Parathyroid adenoma (tissue), 2 donors: ENCODE measurements around the gene DDX54.

Source experiments
- H2AFZ ChIP-seq: fragments of 300-600 bp; sonication (generic); one replicate; pipeline ENCODE4 v1.7.0; 2017; ENCODE audit warnings: antibody characterized with exemption, mild to moderate bottlenecking
- H3K27ac ChIP-seq: fragments of 300-600 bp; sonication (generic); one replicate; pipeline ENCODE4 v1.7.0; 2017
- H3K27me3 ChIP-seq: fragments of 300-600 bp; sonication (generic); one replicate; pipeline ENCODE4 v1.7.0; 2017; ENCODE audit warnings: low read length; ENCODE audit not compliant: control insufficient read depth, insufficient read depth
- H3K36me3 ChIP-seq: fragments of 300-600 bp; sonication (generic); one replicate; pipeline ENCODE4 v1.7.0; 2017; ENCODE audit warnings: low read length; ENCODE audit not compliant: control insufficient read depth, insufficient read depth
- H3K4me1 ChIP-seq: fragments of 300-600 bp; sonication (generic); one replicate; pipeline ENCODE4 v1.7.0; 2017; ENCODE audit warnings: control low read depth
- H3K4me2 ChIP-seq: fragments of 300-600 bp; sonication (generic); one replicate; pipeline ENCODE4 v1.7.0; 2017; ENCODE audit warnings: low read length
- H3K4me3 ChIP-seq: fragments of 300-600 bp; sonication (generic); one replicate; pipeline ENCODE4 v1.7.0; 2017; ENCODE audit warnings: low read depth, low read length
- H3K79me2 ChIP-seq: fragments of 300-600 bp; sonication (generic); one replicate; pipeline ENCODE4 v1.7.0; 2017; ENCODE audit warnings: control low read depth
- H3K9ac ChIP-seq: fragments of 300-600 bp; sonication (generic); one replicate; pipeline ENCODE4 v1.7.0; 2017; ENCODE audit warnings: mild to moderate bottlenecking
- H3K9me3 ChIP-seq: fragments of 300-600 bp; sonication (generic); one replicate; pipeline ENCODE4 v1.7.0; 2017; ENCODE audit warnings: low read length; ENCODE audit not compliant: control insufficient read depth
- TF ChIP-seq, protein P1 (sequence below): fragments of 300-600 bp; sonication (generic); IDR thresholded peaks from one replicate; pipeline ENCODE4 v1.7.0; 2017; ENCODE audit warnings: antibody characterized with exemption, mild to moderate bottlenecking
- donor health status: primary hyperparathyroidism.

Gene DDX54

GRCh38 chr12:113145720-113146551 lies 39.3 kb downstream of the DDX54 start:
- no peaks in the 10 kb centered on the region for H3K79me2 ChIP-seq
- no peaks in the 10 kb centered on the region for H3K27me3 ChIP-seq
- peaks cover 31% of the 10 kb centered on the region for H3K4me1 ChIP-seq
- H3K9me3 ChIP-seq = no peaks in the 10 kb centered on the region
- H3K36me3 ChIP-seq = no peaks in the 10 kb centered on the region
- H3K9ac ChIP-seq = no peak overlapping the region
- no peak overlapping the region for H3K4me3 ChIP-seq
- H2AFZ ChIP-seq = peak overlapping the region; percentile 22
- peak overlapping the region; percentile 49 for H3K27ac ChIP-seq
- TF ChIP-seq, protein P1, sequence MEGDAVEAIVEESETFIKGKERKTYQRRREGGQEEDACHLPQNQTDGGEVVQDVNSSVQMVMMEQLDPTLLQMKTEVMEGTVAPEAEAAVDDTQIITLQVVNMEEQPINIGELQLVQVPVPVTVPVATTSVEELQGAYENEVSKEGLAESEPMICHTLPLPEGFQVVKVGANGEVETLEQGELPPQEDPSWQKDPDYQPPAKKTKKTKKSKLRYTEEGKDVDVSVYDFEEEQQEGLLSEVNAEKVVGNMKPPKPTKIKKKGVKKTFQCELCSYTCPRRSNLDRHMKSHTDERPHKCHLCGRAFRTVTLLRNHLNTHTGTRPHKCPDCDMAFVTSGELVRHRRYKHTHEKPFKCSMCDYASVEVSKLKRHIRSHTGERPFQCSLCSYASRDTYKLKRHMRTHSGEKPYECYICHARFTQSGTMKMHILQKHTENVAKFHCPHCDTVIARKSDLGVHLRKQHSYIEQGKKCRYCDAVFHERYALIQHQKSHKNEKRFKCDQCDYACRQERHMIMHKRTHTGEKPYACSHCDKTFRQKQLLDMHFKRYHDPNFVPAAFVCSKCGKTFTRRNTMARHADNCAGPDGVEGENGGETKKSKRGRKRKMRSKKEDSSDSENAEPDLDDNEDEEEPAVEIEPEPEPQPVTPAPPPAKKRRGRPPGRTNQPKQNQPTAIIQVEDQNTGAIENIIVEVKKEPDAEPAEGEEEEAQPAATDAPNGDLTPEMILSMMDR = no peak
- no peak overlapping the region for H3K4me2 ChIP-seq

DNA sequence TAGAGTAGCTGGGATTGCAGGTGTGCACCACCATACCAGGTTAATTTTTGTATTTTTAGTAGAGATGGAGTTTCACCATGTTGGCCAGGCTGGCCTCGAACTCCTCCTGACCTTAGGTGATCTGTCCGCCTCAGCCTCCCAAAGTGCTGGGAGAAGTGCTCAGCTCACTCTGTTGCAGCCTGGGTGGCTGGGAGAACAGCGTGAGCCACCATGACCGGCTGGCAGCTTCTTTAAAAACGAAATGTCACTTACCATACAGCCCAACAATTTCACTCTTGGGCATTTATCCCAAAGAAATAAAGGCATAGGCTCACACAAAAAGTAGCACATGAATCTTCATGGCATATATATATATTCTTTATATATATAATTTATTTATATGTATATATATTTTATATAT lies 40.5 kb downstream of the DDX54 start:
- H3K9me3 ChIP-seq = no peaks in the 10 kb centered on the region
- H3K27ac ChIP-seq = no peak overlapping the region
- no peaks in the 10 kb centered on the region for H3K27me3 ChIP-seq
- H3K36me3 ChIP-seq = no peaks in the 10 kb centered on the region
- H3K4me1 ChIP-seq = peaks cover 39% of the 10 kb centered on the region
- TF ChIP-seq, protein P1 = no peak
- no peak overlapping the region for H2AFZ ChIP-seq
- no peak overlapping the region for H3K4me2 ChIP-seq
- H3K79me2 ChIP-seq = no peaks in the 10 kb centered on the region
- no peak overlapping the region for H3K4me3 ChIP-seq
- no peak overlapping the region for H3K9ac ChIP-seq

DNA sequence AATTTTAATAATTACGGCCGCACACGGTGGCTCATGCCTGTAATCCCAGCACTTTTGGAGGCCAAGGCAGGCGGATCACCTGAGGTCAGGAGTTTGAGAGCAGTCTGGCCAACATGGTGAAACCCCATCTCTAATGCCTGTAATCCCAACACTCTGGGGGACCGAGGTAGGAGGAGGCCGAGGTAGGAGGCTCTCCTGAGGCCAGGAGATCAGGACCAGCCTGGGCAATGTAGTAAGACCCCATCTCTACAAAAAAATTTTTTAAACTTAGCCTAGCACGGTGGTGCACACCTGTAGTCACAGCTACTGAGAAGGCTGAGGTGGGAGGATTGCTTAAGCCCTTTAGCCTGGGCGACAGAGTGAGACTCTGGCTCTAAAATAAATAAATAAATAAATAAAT lies 41.3 kb downstream of the DDX54 start:
- Histone ChIP-seq H3K36me3 (no peaks in the 10 kb centered on the region), H2AFZ (no peak overlapping the region), H3K27me3 (no peaks in the 10 kb centered on the region), H3K4me3 (no peak overlapping the region), H3K4me1 (peaks cover 43% of the 10 kb centered on the region), H3K27ac (no peak overlapping the region), H3K4me2 (no peak overlapping the region), H3K9ac (no peak overlapping the region), H3K79me2 (no peaks in the 10 kb centered on the region), H3K9me3 (no peaks in the 10 kb centered on the region)
- TF ChIP-seq, protein P1 = no peak

DNA sequence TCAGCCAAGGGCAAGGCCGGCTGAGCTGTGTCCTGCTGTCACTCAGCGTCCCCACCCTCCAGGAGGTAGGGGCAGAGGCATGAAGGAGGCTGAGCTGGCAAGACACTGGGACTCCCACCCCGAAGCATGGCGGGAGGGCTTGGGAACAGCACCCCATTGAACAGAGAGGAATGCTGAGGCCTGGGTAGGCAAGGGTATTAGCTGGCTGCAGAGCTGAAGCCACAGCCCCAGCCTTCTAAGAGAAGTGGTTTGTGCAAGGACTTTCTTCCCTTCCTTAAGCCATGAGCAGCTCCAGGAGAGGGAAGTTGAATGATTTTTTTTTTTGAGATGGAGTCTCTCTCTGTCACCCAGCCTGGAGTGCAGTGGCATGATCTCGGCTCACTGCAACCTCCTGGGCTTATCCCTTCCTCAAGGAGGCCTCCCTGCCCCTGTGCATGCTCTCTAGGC lies 42.4 kb downstream of the DDX54 start:
- Histone ChIP-seq H3K4me3 (no peak overlapping the region), H3K27ac (peak overlapping the region; percentile 96), H2AFZ (peak overlapping the region; percentile 80), H3K79me2 (no peaks in the 10 kb centered on the region), H3K4me1 (peaks cover 53% of the 10 kb centered on the region), H3K4me2 (no peak overlapping the region), H3K27me3 (no peaks in the 10 kb centered on the region), H3K9me3 (no peaks in the 10 kb centered on the region), H3K9ac (no peak overlapping the region), H3K36me3 (no peaks in the 10 kb centered on the region)
- TF ChIP-seq, protein P1 = no peak
